Effector memory CD4-positive, alpha-beta T cell (primary cell): ENCODE results near the gene OSBPL8.
A peak's percentile ranks its signal among the peaks of the same experiment; 100 is the strongest.

ENCODE experiments used
- DNase-seq, 3 donors: peaks; one replicate each; pipeline ENCODE4 v3.0.0-alpha.2; 2020
- H3K27ac ChIP-seq: 2 replicates; pipeline ENCODE4 v1.7.0; 2013; ENCODE audit warnings: mild to moderate bottlenecking, low read length, moderate library complexity; ENCODE audit not compliant: insufficient read depth, poor library complexity, severe bottlenecking
- H3K27me3 ChIP-seq: replicated peaks from 2 replicates; pipeline ENCODE4 v1.7.0; 2013; ENCODE audit warnings: mild to moderate bottlenecking, low read length; ENCODE audit not compliant: insufficient read depth, control insufficient read depth, poor library complexity, severe bottlenecking
- H3K36me3 ChIP-seq: 2 replicates; pipeline ENCODE4 v1.7.0; 2013; ENCODE audit warnings: mild to moderate bottlenecking, low read length, moderate library complexity; ENCODE audit not compliant: control insufficient read depth, insufficient read depth
- H3K4me1 ChIP-seq: 2 replicates; pipeline ENCODE4 v1.7.0; 2013; ENCODE audit warnings: low read length, mild to moderate bottlenecking; ENCODE audit not compliant: control insufficient read depth, insufficient read depth, poor library complexity, severe bottlenecking
- H3K4me3 ChIP-seq: 2 replicates; pipeline ENCODE4 v1.7.0; 2013; ENCODE audit warnings: low read length, low read depth, mild to moderate bottlenecking; ENCODE audit not compliant: insufficient read depth, poor library complexity, severe bottlenecking
- H3K9me3 ChIP-seq: 2 replicates; pipeline ENCODE4 v1.7.0; 2013; ENCODE audit warnings: mild to moderate bottlenecking, low read length, moderate library complexity; ENCODE audit not compliant: control insufficient read depth

Gene OSBPL8

GRCh38 chr12:76356071-76356470 lies 203.5 kb downstream of the OSBPL8 start:
- H3K36me3 ChIP-seq = peaks cover 6% of the 10 kb centered on the region
- no peak for DNase-seq
- no peak overlapping the region for H3K27ac ChIP-seq
- no peaks in the 10 kb centered on the region for H3K4me1 ChIP-seq
- H3K9me3 ChIP-seq = no peaks in the 10 kb centered on the region
- H3K27me3 ChIP-seq = no peaks in the 10 kb centered on the region
- no peak overlapping the region for H3K4me3 ChIP-seq

DNA sequence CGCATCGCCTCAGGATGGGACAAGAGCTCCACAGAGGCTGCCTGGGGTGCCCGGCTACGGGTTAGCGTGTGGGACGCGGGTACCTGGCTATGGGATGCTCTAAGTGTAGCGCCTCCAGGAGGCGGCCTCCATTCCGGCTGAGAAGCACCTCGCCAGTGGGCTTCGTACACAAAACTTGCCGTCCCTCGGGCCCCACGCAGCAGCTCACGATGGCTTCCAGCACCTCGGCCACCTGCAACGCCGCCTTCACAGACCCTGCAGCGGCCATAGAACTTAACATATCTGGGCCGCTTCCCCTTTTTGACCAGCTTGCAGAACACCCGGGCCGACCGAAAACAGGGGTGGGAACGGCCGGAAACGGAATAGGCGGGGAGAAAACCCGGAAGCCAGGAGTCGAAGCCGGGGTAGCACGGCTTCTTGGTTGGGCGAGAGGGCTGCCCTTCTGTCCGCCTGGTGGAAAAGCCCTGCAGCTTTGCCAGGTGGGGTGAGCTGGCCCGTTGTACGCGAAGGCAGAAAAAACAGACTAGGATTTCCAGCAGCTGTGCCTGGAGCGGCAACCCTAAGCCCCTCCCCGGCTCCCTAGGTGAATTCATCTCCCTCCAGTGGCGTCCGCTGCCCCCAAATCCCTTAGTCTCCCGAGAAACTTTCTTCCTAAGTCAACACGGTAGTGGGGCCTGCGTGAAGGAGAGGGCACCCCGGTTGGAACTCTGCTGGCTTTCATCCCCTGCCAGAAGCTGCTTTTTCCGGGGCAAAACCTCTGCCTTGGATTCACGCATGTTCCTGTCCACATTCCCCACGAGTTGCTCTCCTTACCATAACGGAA lies 211.3 kb downstream of the OSBPL8 start, which contains the start of gene BBS10:
TSS of gene BBS10 (minus strand) at position 337 of the 823 bp plus-strand sequence. CDS start at position 280, 57 bp downstream.
- DNase-seq = peak; percentile 66 to 77 (median 75)
- H3K4me1 ChIP-seq = peaks cover 7% of the 10 kb centered on the region
- H3K4me3 ChIP-seq = peak within 1 kb of the TSS; percentile 80
- H3K36me3 ChIP-seq = no peaks in the 10 kb centered on the region
- H3K9me3 ChIP-seq = no peaks in the 10 kb centered on the region
- peak within 1 kb of the TSS; percentile 71 for H3K27ac ChIP-seq
- H3K27me3 ChIP-seq = no peaks in the 10 kb centered on the region

DNA sequence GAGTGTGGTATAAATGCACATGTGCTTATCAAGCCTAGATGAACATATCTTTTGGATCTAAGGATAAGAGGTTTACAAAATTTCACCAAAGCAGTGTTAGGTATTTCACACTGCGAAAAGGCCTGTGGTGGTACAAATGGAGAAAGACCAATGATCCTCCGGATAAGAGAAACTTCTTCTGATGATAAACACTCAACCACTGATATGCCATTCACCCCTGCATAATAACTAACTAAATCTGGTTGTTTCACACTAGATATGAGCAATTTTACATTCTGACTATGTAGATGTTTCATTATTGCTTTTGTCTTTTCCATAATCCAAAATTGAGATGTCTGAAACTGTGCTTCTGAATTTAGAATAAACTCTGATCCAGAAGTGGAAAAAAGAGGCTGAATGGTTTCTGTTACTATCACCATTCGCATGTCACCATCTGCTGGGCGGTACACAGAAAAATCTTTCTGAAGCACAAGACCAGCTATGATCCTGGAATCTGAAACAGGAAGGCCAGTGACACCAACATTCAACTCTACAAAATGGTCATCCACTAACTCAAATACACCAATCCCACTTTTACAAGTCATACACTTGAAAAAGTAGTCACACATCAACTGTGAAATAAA lies 212.7 kb downstream of the OSBPL8 start:
- H3K9me3 ChIP-seq = no peaks in the 10 kb centered on the region
- no peaks in the 10 kb centered on the region for H3K36me3 ChIP-seq
- peaks cover 7% of the 10 kb centered on the region for H3K4me1 ChIP-seq
- no peak overlapping the region for H3K27ac ChIP-seq
- H3K4me3 ChIP-seq = no peak overlapping the region
- no peaks in the 10 kb centered on the region for H3K27me3 ChIP-seq
- no peak for DNase-seq

GRCh38 chr12:76346236-76346635 lies 213.3 kb downstream of the OSBPL8 start:
- no peak for DNase-seq
- Histone ChIP-seq H3K27ac (no peak overlapping the region), H3K9me3 (no peaks in the 10 kb centered on the region)

DNA sequence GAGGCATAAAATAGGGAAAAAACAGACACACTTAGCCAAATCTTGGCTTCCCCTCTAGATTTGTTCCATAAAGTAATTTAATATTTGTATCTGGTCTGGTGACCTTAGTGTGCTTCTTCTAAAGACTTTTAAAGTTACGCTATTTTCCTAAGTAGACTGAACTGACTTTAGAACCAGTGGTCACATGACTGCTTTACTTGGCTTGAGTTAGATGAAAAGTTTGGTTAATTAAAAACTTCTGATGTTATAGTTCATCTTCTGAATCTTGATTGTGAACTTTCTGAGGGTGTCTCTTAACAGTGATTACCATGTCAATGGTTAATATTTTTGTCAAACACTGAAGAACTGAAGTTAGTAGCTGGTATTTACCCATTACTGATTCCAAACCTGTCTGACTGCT lies 214.0 kb downstream of the OSBPL8 start:
- no peak overlapping the region for H3K4me3 ChIP-seq
- H3K9me3 ChIP-seq = no peaks in the 10 kb centered on the region
- no peak for DNase-seq
- no peaks in the 10 kb centered on the region for H3K27me3 ChIP-seq
- no peaks in the 10 kb centered on the region for H3K36me3 ChIP-seq
- H3K4me1 ChIP-seq = peaks cover 7% of the 10 kb centered on the region
- no peak overlapping the region for H3K27ac ChIP-seq

More at GRCh38 chr12:76346236-76346635, 213.3 kb downstream of the OSBPL8 start:
- H3K27me3 ChIP-seq = no peaks in the 10 kb centered on the region
- no peaks in the 10 kb centered on the region for H3K36me3 ChIP-seq
- no peak overlapping the region for H3K4me3 ChIP-seq
- H3K4me1 ChIP-seq = peaks cover 7% of the 10 kb centered on the region

DNA sequence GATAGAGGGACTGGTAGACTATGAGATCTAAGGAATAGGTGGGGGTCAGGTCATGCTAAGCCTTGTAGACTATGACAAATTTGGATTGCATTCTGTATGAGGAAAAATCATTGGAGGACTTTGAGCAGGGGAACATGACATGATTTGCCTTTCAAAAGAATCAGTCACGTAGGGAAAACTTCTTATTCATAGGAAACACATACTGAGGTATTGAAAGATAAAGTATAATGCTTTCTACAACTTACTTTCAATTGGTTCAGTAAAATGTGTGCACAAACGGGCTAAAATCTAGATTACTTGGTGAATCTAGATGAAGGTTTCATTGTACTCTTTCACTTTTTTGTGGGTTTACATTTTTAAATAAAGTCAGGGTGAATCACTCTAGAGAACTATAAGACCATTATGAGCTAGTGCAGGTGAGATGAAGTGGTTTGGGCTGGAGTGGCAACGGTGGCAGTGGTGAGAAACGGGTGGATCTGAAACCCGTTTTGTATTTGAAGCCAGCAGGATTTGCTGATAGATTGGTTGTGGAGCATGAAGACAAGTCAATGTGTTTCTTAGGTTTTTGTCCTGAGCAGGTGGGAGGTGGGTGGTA lies 218.0 kb downstream of the OSBPL8 start:
- H3K36me3 ChIP-seq = no peaks in the 10 kb centered on the region
- no peak overlapping the region for H3K4me3 ChIP-seq
- H3K27ac ChIP-seq = no peak overlapping the region
- H3K9me3 ChIP-seq = no peaks in the 10 kb centered on the region
- no peaks in the 10 kb centered on the region for H3K4me1 ChIP-seq
- DNase-seq = no peak
- no peaks in the 10 kb centered on the region for H3K27me3 ChIP-seq

GRCh38 chr12:76340680-76341435 lies 218.7 kb downstream of the OSBPL8 start:
- Histone ChIP-seq H3K27me3 (no peaks in the 10 kb centered on the region), H3K36me3 (no peaks in the 10 kb centered on the region), H3K4me1 (no peaks in the 10 kb centered on the region), H3K4me3 (no peak overlapping the region), H3K9me3 (no peaks in the 10 kb centered on the region), H3K27ac (no peak overlapping the region)
- DNase-seq = no peak

DNA sequence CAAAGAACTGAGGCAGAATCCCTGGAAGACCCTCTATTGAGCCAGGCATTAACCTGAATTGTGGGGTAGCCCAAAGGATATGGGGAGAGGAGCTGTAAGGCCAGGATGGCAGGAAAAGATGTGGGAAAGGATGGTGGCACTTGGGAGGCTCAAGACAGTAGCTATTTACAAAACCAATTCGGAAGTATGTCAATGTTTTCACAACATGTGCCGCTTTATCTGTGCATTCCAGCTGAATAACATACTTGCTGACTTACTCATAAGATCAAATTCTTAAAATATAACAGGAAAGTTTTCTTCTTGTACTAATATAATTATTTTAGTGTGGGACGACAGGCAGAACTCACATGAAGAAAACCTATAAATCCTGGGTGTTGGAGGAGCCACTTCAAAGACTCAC lies 222.0 kb downstream of the OSBPL8 start:
- no peaks in the 10 kb centered on the region for H3K9me3 ChIP-seq
- no peak overlapping the region for H3K4me3 ChIP-seq
- H3K4me1 ChIP-seq = no peaks in the 10 kb centered on the region
- no peak overlapping the region for H3K27ac ChIP-seq
- DNase-seq = no peak
- H3K27me3 ChIP-seq = no peaks in the 10 kb centered on the region
- H3K36me3 ChIP-seq = no peaks in the 10 kb centered on the region

DNA sequence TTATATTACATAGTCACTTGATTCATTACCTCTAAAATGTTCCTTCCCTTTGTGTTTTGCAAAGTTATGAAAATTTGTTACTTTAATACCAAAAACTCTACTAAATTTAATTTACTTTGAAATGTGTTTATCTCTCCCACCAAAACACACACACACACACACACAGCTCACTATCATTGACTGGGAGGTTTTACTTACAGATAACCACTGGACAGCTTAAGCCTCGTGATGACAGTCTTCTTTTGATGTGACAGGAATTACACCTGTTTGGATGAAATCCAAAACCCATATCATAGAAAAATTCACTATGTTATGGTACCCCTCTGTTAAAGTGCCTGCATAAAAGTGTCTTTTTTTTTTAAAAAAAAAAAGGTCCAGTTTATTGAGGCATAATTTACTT lies 227.0 kb downstream of the OSBPL8 start:
- Histone ChIP-seq H3K36me3 (no peaks in the 10 kb centered on the region), H3K27ac (no peak overlapping the region), H3K27me3 (no peaks in the 10 kb centered on the region), H3K9me3 (no peaks in the 10 kb centered on the region), H3K4me3 (no peak overlapping the region), H3K4me1 (no peaks in the 10 kb centered on the region)
- no peak for DNase-seq
